Keratinocyte (primary cell): ENCODE data around the gene PPP2CA. TPM values are rescaled to one million over a fixed set of nuclear protein-coding genes. Genes with fewer than 3 reads are reported as not detected.

ENCODE experiments used
- DNase-seq: peaks from one replicate; pipeline ENCODE4 v3.0.0-alpha.2; 2011; ENCODE audit warnings: low read depth, missing footprints, low spot score
- FAIRE-seq: peaks from 2 replicates; lab custom pipeline; 2011; peaks lifted over from hg19 to GRCh38; lab: Jason Lieb, UNC
- H2AFZ ChIP-seq: 2 replicates; pipeline ENCODE4 v1.6.0; 2012; ENCODE audit warnings: low read length, control low read depth, inconsistent platforms; ENCODE audit not compliant: control insufficient read depth
- H3K27ac ChIP-seq: 2 replicates; pipeline ENCODE4 v1.5.1; 2011; ENCODE audit warnings: low read length; ENCODE audit not compliant: control insufficient read depth, insufficient read depth
- H3K27me3 ChIP-seq: 3 replicates; pipeline ENCODE4 v1.6.0; 2011; ENCODE audit warnings: low read length; ENCODE audit not compliant: control insufficient read depth, insufficient read depth; ENCODE audit errors: extremely low read depth
- H3K36me3 ChIP-seq, 2 experiments: 2 replicates in 1 of 2; 3 replicates in 1 of 2; pipeline ENCODE4 v1.5.1; 2011; ENCODE audit warnings: low read length in 2 of 2, mild to moderate bottlenecking in 1 of 2; ENCODE audit not compliant: control insufficient read depth in 2 of 2, insufficient read depth in 2 of 2; ENCODE audit errors: extremely low read depth in 1 of 2
- H3K4me1 ChIP-seq: 3 replicates; pipeline ENCODE4 v1.5.1; 2011; ENCODE audit warnings: low read length; ENCODE audit not compliant: control insufficient read depth, insufficient read depth; ENCODE audit errors: extremely low read depth
- H3K4me2 ChIP-seq: 3 replicates; pipeline ENCODE4 v1.6.0; 2011; ENCODE audit warnings: low read depth, low read length; ENCODE audit not compliant: control insufficient read depth, insufficient read depth; ENCODE audit errors: extremely low read depth
- H3K4me3 ChIP-seq, 3 experiments: fragments of 200-600 bp in 1 of 3; sonication (generic) in 1 of 3; 2 replicates in 2 of 3; 3 replicates in 1 of 3; pipeline ENCODE4 v1.5.1; 2011 to 2016; ENCODE audit warnings: low read length in 3 of 3, mild to moderate bottlenecking in 3 of 3, control low read depth in 2 of 3, inconsistent platforms in 1 of 3, low read depth in 1 of 3, mixed read lengths in 1 of 3, mixed run types in 1 of 3, moderate library complexity in 1 of 3; ENCODE audit not compliant: control insufficient read depth in 2 of 3, insufficient read depth in 2 of 3; ENCODE audit errors: extremely low read depth in 1 of 3
- H3K79me2 ChIP-seq: 2 replicates; pipeline ENCODE4 v1.6.0; 2012; ENCODE audit warnings: low read length; ENCODE audit not compliant: control insufficient read depth, insufficient read depth
- H3K9ac ChIP-seq: 3 replicates; pipeline ENCODE4 v1.6.0; 2011; ENCODE audit warnings: low read length; ENCODE audit not compliant: control insufficient read depth, insufficient read depth; ENCODE audit errors: extremely low read depth
- H3K9me1 ChIP-seq: 3 replicates; pipeline ENCODE4 v1.6.0; 2011; ENCODE audit warnings: low read length; ENCODE audit not compliant: control insufficient read depth, insufficient read depth; ENCODE audit errors: extremely low read depth
- H3K9me3 ChIP-seq: 2 replicates; pipeline ENCODE4 v1.5.1; 2012; ENCODE audit warnings: low read depth, low read length; ENCODE audit not compliant: control insufficient read depth
- H4K20me1 ChIP-seq: 3 replicates; pipeline ENCODE4 v1.6.0; 2011; ENCODE audit warnings: low read length; ENCODE audit not compliant: control insufficient read depth, insufficient read depth; ENCODE audit errors: extremely low read depth
- CTCF ChIP-seq, 3 experiments: IDR thresholded peaks in 1 of 3; conservative IDR thresholded peaks in 1 of 3; optimal IDR thresholded peaks in 1 of 3; 2 replicates in 2 of 3; 3 replicates in 1 of 3; pipeline versions ENCODE3 to v1.5.1; 2011; ENCODE audit warnings: low read length in 3 of 3, mild to moderate bottlenecking in 3 of 3, moderate library complexity in 2 of 3, control low read depth in 1 of 3, inconsistent platforms in 1 of 3; ENCODE audit not compliant: insufficient read depth in 2 of 3; ENCODE audit errors: extremely low read depth in 1 of 3
- EZH2 ChIP-seq: IDR thresholded peaks from one replicate; pipeline ENCODE4 v1.6.1; 2012; ENCODE audit warnings: inconsistent platforms, mild to moderate bottlenecking, low read length, moderate library complexity
- dilution Hi-C: fragments of 300-500 bp; cut with MboI; formaldehyde crosslinking; loops from one replicate; pipeline ENCODE4 v1.7.0; 2020; ENCODE audit warnings: low sequenced_read_pairs; ENCODE audit not compliant: extremely low pct_ligation_motif_present
- polyA plus RNA-seq, 5 experiments: library from polyadenylated mRNA; depleted of rRNA in 3 of 5; stranded (reverse) in 3 of 5; stranded (forward) in 1 of 5; unstranded in 1 of 5; fragments of >200 nt; gene quantifications; 1 replicate in 1 of 5; 2 replicates in 3 of 5; 3 replicates in 1 of 5; pipeline versions ENCODE4 v1.2.1 to v1.2.3, GENCODE V29; 2011 to 2012; ENCODE audit warnings: missing spikeins in 2 of 5, low read depth in 1 of 5, low replicate concordance in 1 of 5

The PPP2CA gene
- polyA plus RNA-seq, 1 donor (not counting 4 experiments of a cell fraction or from before 2014, with no cell fraction given) = 255 TPM

- H3K9ac ChIP-seq = no peak overlapping the region
- H4K20me1 ChIP-seq = no peaks in the 10 kb centered on the region
- dilution Hi-C loops = no loop called here
- no peaks in the 10 kb centered on the region for H3K9me3 ChIP-seq
- H3K36me3 ChIP-seq = no peaks in the 10 kb centered on the region
- peak overlapping the region; percentile 2 for H3K4me2 ChIP-seq
- no peak overlapping the region for H3K27ac ChIP-seq
- no peaks in the 10 kb centered on the region for H3K27me3 ChIP-seq
- H3K79me2 ChIP-seq = no peaks in the 10 kb centered on the region
- TF ChIP-seq CTCF (optimal IDR thresholded peaks at IDR 0.05 in 1 of 3, IDR thresholded peaks at IDR 0.05 in 1 of 3, conservative IDR thresholded peaks at IDR 0.05 in 1 of 3; ENCODE audit: extremely low read depth in 1 of 3, insufficient read depth in 2 of 3, low read length in 3 of 3) (no peak), EZH2 (no peak)
- no peak overlapping the region for H2AFZ ChIP-seq
- peaks cover 28% of the 10 kb centered on the region for H3K4me1 ChIP-seq
- DNase-seq (peak; percentile 44), FAIRE-seq (peak; percentile 23)
- H3K9me1 ChIP-seq = no peaks in the 10 kb centered on the region
- no peak overlapping the region for H3K4me3 ChIP-seq
Observed at GRCh38 chr5:134252671-134253070, 26.8 kb upstream of the PPP2CA start.

- Histone ChIP-seq H3K79me2 (no peaks in the 10 kb centered on the region), H3K9me1 (no peaks in the 10 kb centered on the region), H3K4me3 (no peak overlapping the region), H4K20me1 (no peaks in the 10 kb centered on the region), H3K4me2 (no peak overlapping the region), H2AFZ (no peak overlapping the region), H3K27ac (no peak overlapping the region), H3K27me3 (no peaks in the 10 kb centered on the region), H3K9ac (no peak overlapping the region), H3K36me3 (no peaks in the 10 kb centered on the region), H3K4me1 (peaks cover 45% of the 10 kb centered on the region), H3K9me3 (no peaks in the 10 kb centered on the region)
- DNase-seq = no peak
- dilution Hi-C loops = no loop called here
- no peak for FAIRE-seq
- TF ChIP-seq CTCF (optimal IDR thresholded peaks at IDR 0.05 in 1 of 3, IDR thresholded peaks at IDR 0.05 in 1 of 3, conservative IDR thresholded peaks at IDR 0.05 in 1 of 3; ENCODE audit: extremely low read depth in 1 of 3, insufficient read depth in 2 of 3, low read length in 3 of 3) = no peak
- no peak for TF ChIP-seq EZH2
Observed at GRCh38 chr5:134250949-134251348, 25.1 kb upstream of the PPP2CA start.
